PFSK-1 (cell line): ENCODE measurements around the gene ANKRD33B. TPM values are rescaled to one million over a fixed set of nuclear protein-coding genes. Genes with fewer than 3 reads are reported as not detected.
A peak's percentile ranks its signal among the peaks of the same experiment; 100 is the strongest.

Source experiments
- FOXP2 ChIP-seq: optimal IDR thresholded peaks from 2 replicates; pipeline ENCODE3; 2011; ENCODE audit warnings: borderline replicate concordance, control low read depth, inconsistent platforms; ENCODE audit not compliant: insufficient read depth; ENCODE audit errors: extremely low read length, extremely low read depth
- POLR2AphosphoS5 ChIP-seq: IDR thresholded peaks from 2 replicates; pipeline ENCODE4 v1.6.1; 2012; ENCODE audit warnings: low read depth, mild to moderate bottlenecking, control low read depth, low read length, moderate library complexity
- REST ChIP-seq, 2 experiments: IDR thresholded peaks; 2 replicates each; pipeline versions ENCODE4 v1.6.1 to v1.8.0; 2011 to 2012; ENCODE audit warnings: low read depth in 2 of 2, low read length in 2 of 2, control low read depth in 1 of 2, inconsistent platforms in 1 of 2, mild to moderate bottlenecking in 1 of 2, moderate library complexity in 1 of 2; ENCODE audit not compliant: insufficient read depth in 1 of 2
- SIN3A ChIP-seq: IDR thresholded peaks from 2 replicates; pipeline ENCODE4 v1.6.1; 2012; ENCODE audit warnings: mild to moderate bottlenecking, low read length, moderate library complexity, borderline replicate concordance; ENCODE audit not compliant: insufficient read depth
- TAF1 ChIP-seq: IDR thresholded peaks from 2 replicates; pipeline ENCODE4 v1.6.1; 2012; ENCODE audit warnings: low read length, control low read depth, borderline replicate concordance; ENCODE audit not compliant: insufficient read depth
- polyA plus RNA-seq: library from polyadenylated mRNA; unstranded; fragments of >200 nt; gene quantifications from one replicate; pipeline ENCODE4 v1.2.1, GENCODE V29; 2012; ENCODE audit warnings: low read depth, missing spikeins; ENCODE audit not compliant: insufficient read length

The ANKRD33B gene
- polyA plus RNA-seq: 5.9 TPM

GRCh38 chr5:10563945-10564837 is at the start of gene ANKRD33B:
Gene ANKRD33B (plus strand): TSS chr5:10564070. CDS start chr5:10564468, 398 bp downstream.
- no peak for TF ChIP-seq REST (IDR thresholded peaks at IDR 0.05; ENCODE audit: insufficient read depth in 1 of 2, low read depth in 2 of 2, low read length in 2 of 2)
- peak; percentile 35 for TF ChIP-seq FOXP2

- TF ChIP-seq SIN3A (no peak), TAF1 (no peak)
Observed at GRCh38 chr5:10515492-10515891, 48.4 kb upstream of the ANKRD33B start.

- no peak for TF ChIP-seq POLR2AphosphoS5
- no peak for TF ChIP-seq FOXP2
- no peak for TF ChIP-seq REST (IDR thresholded peaks at IDR 0.05; ENCODE audit: insufficient read depth in 1 of 2, low read depth in 2 of 2, low read length in 2 of 2)
- TF ChIP-seq SIN3A: no peak
- TF ChIP-seq TAF1: no peak
Observed at GRCh38 chr5:10518347-10518746, 45.5 kb upstream of the ANKRD33B start.

- TF ChIP-seq FOXP2 (no peak), SIN3A (no peak), TAF1 (no peak), REST (IDR thresholded peaks at IDR 0.05; ENCODE audit: insufficient read depth in 1 of 2, low read depth in 2 of 2, low read length in 2 of 2) (no peak), POLR2AphosphoS5 (no peak)
Observed at GRCh38 chr5:10519729-10520128, 44.1 kb upstream of the ANKRD33B start.

GRCh38 chr5:10520706-10521105 is 43.2 kb upstream of the ANKRD33B start:
- TF ChIP-seq REST (IDR thresholded peaks at IDR 0.05; ENCODE audit: insufficient read depth in 1 of 2, low read depth in 2 of 2, low read length in 2 of 2) (no peak), POLR2AphosphoS5 (no peak), TAF1 (no peak), FOXP2 (no peak), SIN3A (no peak)
